Measurements from ENCODE around the gene PURA.

PURA gene

DNA sequence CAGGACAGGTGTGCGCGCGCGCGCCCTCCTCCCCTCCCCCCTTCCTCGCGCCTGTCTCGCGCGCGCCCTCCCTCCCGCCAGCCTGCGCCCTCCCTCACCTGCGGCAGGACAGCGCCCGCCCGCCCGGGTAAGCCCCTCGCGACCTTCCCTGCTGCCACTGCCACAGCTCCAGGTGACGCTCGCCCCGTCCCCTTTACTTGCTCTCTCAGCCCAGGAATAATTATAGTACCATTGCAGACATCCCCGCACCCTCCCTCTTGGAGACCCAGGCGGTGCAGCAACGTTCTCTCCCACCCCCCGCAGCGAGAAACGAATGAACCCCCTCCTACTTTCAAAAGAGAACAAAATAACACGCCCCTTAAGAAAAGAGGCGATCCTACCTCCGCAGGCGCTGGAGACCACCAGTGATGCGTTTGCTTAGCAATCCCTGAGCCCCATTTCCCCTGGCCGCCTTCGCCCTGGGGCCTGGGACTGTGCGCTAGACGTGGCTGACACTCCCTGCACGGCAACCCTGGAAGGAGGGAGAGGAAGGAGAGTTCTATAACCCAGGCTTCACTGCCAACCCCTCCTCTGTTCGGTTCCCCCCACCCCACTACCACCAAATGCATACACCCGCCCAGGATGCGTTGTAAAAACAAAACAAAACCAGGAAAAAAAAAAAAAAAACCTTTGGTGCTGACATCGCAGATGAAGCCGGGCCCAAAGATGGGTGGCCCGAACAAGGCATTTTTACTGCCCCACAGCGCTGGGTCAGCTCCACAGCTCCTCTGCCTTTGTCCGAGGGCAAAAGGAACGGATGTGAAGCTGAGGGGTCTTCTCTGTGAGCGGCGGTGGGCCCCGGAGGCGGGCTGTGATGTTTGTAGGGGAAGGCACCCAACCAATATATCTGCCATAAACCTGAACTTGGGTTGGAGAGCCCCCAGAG is 5.6 kb upstream of the PURA start (continued):
- peak; percentile 31; the same call in 1 of the 2 replicates for TF ChIP-seq ZNF423 (tag by site-specific recombination; IDR thresholded peaks at IDR 0.05)
- 0 out of 2 replicates have a peak, but pooled peaks have one; percentile 9 for TF ChIP-seq ZNF391 (tag by site-specific recombination; IDR thresholded peaks at IDR 0.05; ENCODE audit: borderline replicate concordance, low read depth)
- 0 out of 2 replicates have a peak, but pooled peaks have one; percentile 15 for TF ChIP-seq ZNF561 (tag by site-specific recombination; IDR thresholded peaks at IDR 0.05; ENCODE audit: borderline replicate concordance)
- TF ChIP-seq, protein P1, sequence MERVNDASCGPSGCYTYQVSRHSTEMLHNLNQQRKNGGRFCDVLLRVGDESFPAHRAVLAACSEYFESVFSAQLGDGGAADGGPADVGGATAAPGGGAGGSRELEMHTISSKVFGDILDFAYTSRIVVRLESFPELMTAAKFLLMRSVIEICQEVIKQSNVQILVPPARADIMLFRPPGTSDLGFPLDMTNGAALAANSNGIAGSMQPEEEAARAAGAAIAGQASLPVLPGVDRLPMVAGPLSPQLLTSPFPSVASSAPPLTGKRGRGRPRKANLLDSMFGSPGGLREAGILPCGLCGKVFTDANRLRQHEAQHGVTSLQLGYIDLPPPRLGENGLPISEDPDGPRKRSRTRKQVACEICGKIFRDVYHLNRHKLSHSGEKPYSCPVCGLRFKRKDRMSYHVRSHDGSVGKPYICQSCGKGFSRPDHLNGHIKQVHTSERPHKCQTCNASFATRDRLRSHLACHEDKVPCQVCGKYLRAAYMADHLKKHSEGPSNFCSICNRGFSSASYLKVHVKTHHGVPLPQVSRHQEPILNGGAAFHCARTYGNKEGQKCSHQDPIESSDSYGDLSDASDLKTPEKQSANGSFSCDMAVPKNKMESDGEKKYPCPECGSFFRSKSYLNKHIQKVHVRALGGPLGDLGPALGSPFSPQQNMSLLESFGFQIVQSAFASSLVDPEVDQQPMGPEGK (tag by site-specific recombination; IDR thresholded peaks at IDR 0.05), result peak; percentile 83
- no peak for TF ChIP-seq ZNF544 (tag by site-specific recombination; IDR thresholded peaks at IDR 0.05)
- TF ChIP-seq ZNF221 (tag by site-specific recombination; IDR thresholded peaks at IDR 0.05; ENCODE audit: borderline replicate concordance), result no peak
- peak; percentile 69 for TF ChIP-seq ZIC2 (tag by site-specific recombination; IDR thresholded peaks at IDR 0.05)
- peak; percentile 62 for TF ChIP-seq ZNF600 (tag by site-specific recombination; IDR thresholded peaks at IDR 0.05)
- no peak for TF ChIP-seq ZNF670 (tag by site-specific recombination; IDR thresholded peaks at IDR 0.05; ENCODE audit: low read depth)
- TF ChIP-seq ZNF24 (tag by site-specific recombination; IDR thresholded peaks at IDR 0.05), result no peak
- TF ChIP-seq SP2 (tag by site-specific recombination; IDR thresholded peaks at IDR 0.05), result peak; percentile 32
- TF ChIP-seq, protein P2, sequence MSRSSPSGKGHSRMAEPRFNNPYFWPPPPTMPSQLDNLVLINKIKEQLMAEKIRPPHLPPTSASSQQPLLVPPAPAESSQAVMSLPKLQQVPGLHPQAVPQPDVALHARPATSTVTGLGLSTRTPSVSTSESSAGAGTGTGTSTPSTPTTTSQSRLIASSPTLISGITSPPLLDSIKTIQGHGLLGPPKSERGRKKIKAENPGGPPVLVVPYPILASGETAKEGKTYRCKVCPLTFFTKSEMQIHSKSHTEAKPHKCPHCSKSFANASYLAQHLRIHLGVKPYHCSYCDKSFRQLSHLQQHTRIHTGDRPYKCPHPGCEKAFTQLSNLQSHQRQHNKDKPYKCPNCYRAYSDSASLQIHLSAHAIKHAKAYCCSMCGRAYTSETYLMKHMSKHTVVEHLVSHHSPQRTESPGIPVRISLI (tag by site-specific recombination; IDR thresholded peaks at IDR 0.05), result peak; percentile 63; the same call in 1 of the 2 replicates
- TF ChIP-seq, protein P3, sequence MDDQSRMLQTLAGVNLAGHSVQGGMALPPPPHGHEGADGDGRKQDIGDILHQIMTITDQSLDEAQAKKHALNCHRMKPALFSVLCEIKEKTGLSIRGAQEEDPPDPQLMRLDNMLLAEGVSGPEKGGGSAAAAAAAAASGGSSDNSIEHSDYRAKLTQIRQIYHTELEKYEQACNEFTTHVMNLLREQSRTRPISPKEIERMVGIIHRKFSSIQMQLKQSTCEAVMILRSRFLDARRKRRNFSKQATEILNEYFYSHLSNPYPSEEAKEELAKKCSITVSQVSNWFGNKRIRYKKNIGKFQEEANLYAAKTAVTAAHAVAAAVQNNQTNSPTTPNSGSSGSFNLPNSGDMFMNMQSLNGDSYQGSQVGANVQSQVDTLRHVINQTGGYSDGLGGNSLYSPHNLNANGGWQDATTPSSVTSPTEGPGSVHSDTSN (CRISPR knock-in tag; IDR thresholded peaks at IDR 0.05), result no peak
- TF ChIP-seq, protein P4, sequence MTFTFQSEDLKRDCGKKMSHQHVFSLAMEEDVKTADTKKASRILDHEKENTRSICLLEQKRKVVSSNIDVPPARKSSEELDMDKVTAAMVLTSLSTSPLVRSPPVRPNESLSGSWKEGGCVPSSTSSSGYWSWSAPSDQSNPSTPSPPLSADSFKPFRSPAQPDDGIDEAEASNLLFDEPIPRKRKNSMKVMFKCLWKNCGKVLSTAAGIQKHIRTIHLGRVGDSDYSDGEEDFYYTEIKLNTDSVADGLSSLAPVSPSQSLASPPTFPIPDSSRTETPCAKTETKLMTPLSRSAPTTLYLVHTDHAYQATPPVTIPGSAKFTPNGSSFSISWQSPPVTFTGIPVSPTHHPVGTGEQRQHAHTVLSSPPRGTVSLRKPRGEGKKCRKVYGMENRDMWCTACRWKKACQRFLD (tag by site-specific recombination; IDR thresholded peaks at IDR 0.05), result no peak
- TF ChIP-seq, protein P5, sequence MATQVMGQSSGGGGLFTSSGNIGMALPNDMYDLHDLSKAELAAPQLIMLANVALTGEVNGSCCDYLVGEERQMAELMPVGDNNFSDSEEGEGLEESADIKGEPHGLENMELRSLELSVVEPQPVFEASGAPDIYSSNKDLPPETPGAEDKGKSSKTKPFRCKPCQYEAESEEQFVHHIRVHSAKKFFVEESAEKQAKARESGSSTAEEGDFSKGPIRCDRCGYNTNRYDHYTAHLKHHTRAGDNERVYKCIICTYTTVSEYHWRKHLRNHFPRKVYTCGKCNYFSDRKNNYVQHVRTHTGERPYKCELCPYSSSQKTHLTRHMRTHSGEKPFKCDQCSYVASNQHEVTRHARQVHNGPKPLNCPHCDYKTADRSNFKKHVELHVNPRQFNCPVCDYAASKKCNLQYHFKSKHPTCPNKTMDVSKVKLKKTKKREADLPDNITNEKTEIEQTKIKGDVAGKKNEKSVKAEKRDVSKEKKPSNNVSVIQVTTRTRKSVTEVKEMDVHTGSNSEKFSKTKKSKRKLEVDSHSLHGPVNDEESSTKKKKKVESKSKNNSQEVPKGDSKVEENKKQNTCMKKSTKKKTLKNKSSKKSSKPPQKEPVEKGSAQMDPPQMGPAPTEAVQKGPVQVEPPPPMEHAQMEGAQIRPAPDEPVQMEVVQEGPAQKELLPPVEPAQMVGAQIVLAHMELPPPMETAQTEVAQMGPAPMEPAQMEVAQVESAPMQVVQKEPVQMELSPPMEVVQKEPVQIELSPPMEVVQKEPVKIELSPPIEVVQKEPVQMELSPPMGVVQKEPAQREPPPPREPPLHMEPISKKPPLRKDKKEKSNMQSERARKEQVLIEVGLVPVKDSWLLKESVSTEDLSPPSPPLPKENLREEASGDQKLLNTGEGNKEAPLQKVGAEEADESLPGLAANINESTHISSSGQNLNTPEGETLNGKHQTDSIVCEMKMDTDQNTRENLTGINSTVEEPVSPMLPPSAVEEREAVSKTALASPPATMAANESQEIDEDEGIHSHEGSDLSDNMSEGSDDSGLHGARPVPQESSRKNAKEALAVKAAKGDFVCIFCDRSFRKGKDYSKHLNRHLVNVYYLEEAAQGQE (tag by site-specific recombination; IDR thresholded peaks at IDR 0.05), result peak; percentile 86
- TF ChIP-seq ZNF2 (tag by site-specific recombination; IDR thresholded peaks at IDR 0.05), result 0 out of 2 replicates have a peak, but pooled peaks have one; percentile 26
